Activated naive CD4-positive, alpha-beta T cell treated with anti-CD3 and anti-CD28 coated beads, Interleukin-2, amount 50 U/mL, for 72 hours (primary cell): Measurements from ENCODE around the gene ANKS6. TPM values are rescaled to one million over a fixed set of nuclear protein-coding genes. Genes with fewer than 3 reads are reported as not detected.

Source experiments
- ATAC-seq, 2 donors: fragments of 150-1000 bp; cut with Tn5 transposase; 2 replicates each; pipeline ENCODE4 v1.10.0; 2021; ENCODE audit warnings: mild to moderate bottlenecking in 2 of 2, moderate library complexity in 2 of 2
- DNase-seq, 2 donors: peaks; one replicate each; pipeline ENCODE4 v3.0.0; 2021 to 2022; ENCODE audit warnings: low spot score in 2 of 2
- H3K27ac Mint-ChIP-seq, 2 donors: one replicate each; pipeline ENCODE4 v1.8.0; 2022; ENCODE audit warnings: mild to moderate bottlenecking in 2 of 2, mixed read lengths in 2 of 2
- H3K36me3 Mint-ChIP-seq, 2 donors: one replicate each; pipeline ENCODE4 v1.8.0; 2022; ENCODE audit warnings: mixed read lengths in 2 of 2
- H3K9me3 Mint-ChIP-seq, 2 donors: one replicate each; pipeline ENCODE4 v1.8.0; 2022; ENCODE audit warnings: mixed read lengths in 2 of 2
- total RNA-seq, 2 donors: library from RNA; stranded (reverse); gene quantifications; one replicate each; pipeline ENCODE4 v1.2.3, GENCODE V29; 2022

The ANKS6 gene
- 10 to 100 TPM in 1 of 2 donors, 1 to 10 TPM in 1; 9.8 to 18.6 TPM for total RNA-seq

GRCh38 chr9:98796364-98797101 lies at the start of gene ANKS6:
ANKS6 (minus strand) TSS chr9:98796555; CDS start chr9:98796491, 64 bp downstream.
- peak within 1 kb of the TSS in 1 of 2 donors; percentile 83 for H3K27ac Mint-ChIP-seq
- peaks cover 0 to 8% of the 10 kb centered on the region in 2 donors for H3K9me3 Mint-ChIP-seq
- ATAC-seq (peak; percentile 91 to 93), DNase-seq (peak; percentile 84 to 97)
- peaks cover 0 to 17% of the 10 kb centered on the region in 2 donors for H3K36me3 Mint-ChIP-seq

GRCh38 chr9:98846081-98846480 lies 49.7 kb upstream of the ANKS6 start:
- no peaks in the 10 kb centered on the region for H3K36me3 Mint-ChIP-seq
- no peaks in the 10 kb centered on the region for H3K9me3 Mint-ChIP-seq
- no peak overlapping the region for H3K27ac Mint-ChIP-seq
- ATAC-seq (no peak), DNase-seq (no peak)

DNA sequence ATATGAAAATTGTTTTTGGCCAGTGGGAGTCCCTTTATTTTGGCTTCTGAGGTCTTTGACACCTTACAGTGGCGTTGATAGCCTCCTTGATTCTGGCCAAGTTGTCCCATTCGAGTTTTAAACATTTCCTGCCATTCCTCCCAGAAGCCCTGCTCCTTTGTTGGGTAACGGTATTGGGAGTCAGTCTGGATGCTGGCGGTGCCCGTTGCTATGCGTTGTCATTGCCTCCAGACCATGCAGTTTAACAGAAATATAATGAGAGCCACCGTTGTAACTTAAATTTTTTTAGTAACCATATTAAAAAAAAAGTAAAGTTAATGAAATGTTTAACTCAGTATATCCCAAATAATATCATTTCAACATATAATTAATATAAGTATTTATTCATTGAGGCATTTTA lies 46.2 kb upstream of the ANKS6 start:
- ATAC-seq (no peak), DNase-seq (no peak)
- no peak overlapping the region for H3K27ac Mint-ChIP-seq
- no peaks in the 10 kb centered on the region for H3K36me3 Mint-ChIP-seq
- H3K9me3 Mint-ChIP-seq = no peaks in the 10 kb centered on the region

GRCh38 chr9:98839724-98840123 lies 43.4 kb upstream of the ANKS6 start:
- Mint-ChIP-seq H3K9me3 (no peaks in the 10 kb centered on the region), H3K27ac (no peak overlapping the region), H3K36me3 (no peaks in the 10 kb centered on the region)
- no peak for ATAC-seq
- no peak for DNase-seq

GRCh38 chr9:98838868-98839565 lies 42.7 kb upstream of the ANKS6 start:
- DNase-seq (no peak), ATAC-seq (no peak)
- Mint-ChIP-seq H3K36me3 (no peaks in the 10 kb centered on the region), H3K27ac (no peak overlapping the region), H3K9me3 (no peaks in the 10 kb centered on the region)

GRCh38 chr9:98838155-98838867 lies 42.0 kb upstream of the ANKS6 start:
- ATAC-seq (no peak), DNase-seq (no peak)
- peak overlapping the region in 1 of 2 donors; percentile 53 for H3K27ac Mint-ChIP-seq
- no peaks in the 10 kb centered on the region for H3K36me3 Mint-ChIP-seq
- no peaks in the 10 kb centered on the region for H3K9me3 Mint-ChIP-seq

- no peak for ATAC-seq
- Mint-ChIP-seq H3K9me3 (no peaks in the 10 kb centered on the region), H3K36me3 (no peaks in the 10 kb centered on the region), H3K27ac (no peak overlapping the region)
- DNase-seq = no peak
Measured at GRCh38 chr9:98837516-98837915, 41.2 kb upstream of the ANKS6 start.

- no peaks in the 10 kb centered on the region for H3K9me3 Mint-ChIP-seq
Measured at GRCh38 chr9:98836206-98836605, 39.9 kb upstream of the ANKS6 start.

GRCh38 chr9:98834386-98834785 lies 38.0 kb upstream of the ANKS6 start:
- no peak for DNase-seq
- Mint-ChIP-seq H3K36me3 (no peaks in the 10 kb centered on the region), H3K9me3 (no peaks in the 10 kb centered on the region), H3K27ac (no peak overlapping the region)
- ATAC-seq = no peak

More at GRCh38 chr9:98836206-98836605, 39.9 kb upstream of the ANKS6 start:
- H3K36me3 Mint-ChIP-seq = no peaks in the 10 kb centered on the region
- ATAC-seq (no peak), DNase-seq (no peak)
- no peak overlapping the region for H3K27ac Mint-ChIP-seq

GRCh38 chr9:98833090-98833956 lies 37.0 kb upstream of the ANKS6 start:
- Mint-ChIP-seq H3K9me3 (no peaks in the 10 kb centered on the region), H3K36me3 (no peaks in the 10 kb centered on the region), H3K27ac (peak overlapping the region in 1 of 2 donors; percentile 53)
- no peak for ATAC-seq
- DNase-seq = no peak

DNA sequence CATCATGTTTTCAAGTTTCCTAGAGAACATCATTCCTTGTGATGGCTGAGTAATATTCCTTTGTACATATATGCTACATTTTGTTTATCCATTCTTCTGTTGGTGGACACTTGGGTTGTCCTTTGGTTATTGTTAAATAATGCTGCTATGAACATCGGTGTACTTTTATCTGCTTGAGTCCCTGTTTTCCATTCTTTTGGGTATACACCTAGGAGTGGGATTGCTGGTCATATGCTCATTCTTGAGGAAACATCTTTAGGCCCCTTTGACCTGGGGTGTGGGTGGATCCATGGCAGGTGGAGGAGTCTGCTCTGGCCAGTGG lies 36.4 kb upstream of the ANKS6 start:
- no peak for ATAC-seq
- no peak for DNase-seq
- Mint-ChIP-seq H3K27ac (peak overlapping the region in 1 of 2 donors; percentile 53), H3K9me3 (no peaks in the 10 kb centered on the region), H3K36me3 (no peaks in the 10 kb centered on the region)

DNA sequence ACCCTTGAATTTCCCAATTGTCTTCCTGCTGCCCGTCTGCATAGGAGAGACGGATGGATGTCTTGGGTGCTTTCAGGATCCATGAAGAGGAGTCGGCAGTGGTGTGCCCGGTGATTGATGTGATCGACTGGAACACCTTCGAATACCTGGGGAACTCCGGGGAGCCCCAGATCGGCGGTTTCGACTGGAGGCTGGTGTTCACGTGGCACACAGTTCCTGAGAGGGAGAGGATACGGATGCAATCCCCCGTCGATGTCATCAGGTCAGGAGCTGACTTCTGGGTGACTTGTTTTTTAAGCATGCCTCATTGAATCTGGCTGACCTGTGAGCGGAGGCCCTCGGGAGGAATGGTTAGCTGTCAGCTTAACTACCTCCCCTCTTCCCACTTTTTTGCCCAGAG lies 35.3 kb upstream of the ANKS6 start:
- H3K27ac Mint-ChIP-seq = no peak overlapping the region
- no peak for ATAC-seq

DNA sequence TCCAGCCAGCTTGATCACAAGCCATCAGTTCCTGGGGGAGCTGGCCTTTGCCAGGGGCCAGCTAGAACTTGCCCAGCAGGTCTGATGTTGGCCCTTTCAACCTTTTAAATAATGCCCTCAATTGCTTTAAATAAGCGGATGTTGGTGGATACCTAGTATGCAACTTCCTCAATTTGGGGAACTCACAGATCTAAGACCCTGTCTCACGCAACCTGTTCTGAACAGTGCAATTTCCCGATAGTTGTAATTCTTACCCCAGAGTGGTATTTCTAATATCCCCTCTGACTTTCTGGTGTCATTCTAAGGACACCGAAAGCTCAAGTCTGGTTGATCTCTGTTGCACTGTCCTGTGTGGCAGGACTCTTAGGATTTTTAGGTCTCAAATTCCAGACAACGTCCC lies 34.2 kb upstream of the ANKS6 start:
- H3K36me3 Mint-ChIP-seq = no peaks in the 10 kb centered on the region
- no peaks in the 10 kb centered on the region for H3K9me3 Mint-ChIP-seq
- ATAC-seq = no peak
- no peak overlapping the region for H3K27ac Mint-ChIP-seq
- no peak for DNase-seq

More for the DNA sequence above, 35.3 kb upstream of the ANKS6 start:
- Mint-ChIP-seq H3K36me3 (no peaks in the 10 kb centered on the region), H3K9me3 (no peaks in the 10 kb centered on the region)
- DNase-seq = no peak

- DNase-seq (no peak), ATAC-seq (no peak)
- H3K9me3 Mint-ChIP-seq = no peaks in the 10 kb centered on the region
- H3K27ac Mint-ChIP-seq = no peak overlapping the region
- H3K36me3 Mint-ChIP-seq = no peaks in the 10 kb centered on the region
Measured at GRCh38 chr9:98829766-98830165, 33.4 kb upstream of the ANKS6 start.

- no peaks in the 10 kb centered on the region for H3K36me3 Mint-ChIP-seq
- H3K27ac Mint-ChIP-seq = no peak overlapping the region
- DNase-seq = no peak
- no peak for ATAC-seq
- H3K9me3 Mint-ChIP-seq = no peaks in the 10 kb centered on the region
Measured at GRCh38 chr9:98826716-98827115, 30.4 kb upstream of the ANKS6 start.

DNA sequence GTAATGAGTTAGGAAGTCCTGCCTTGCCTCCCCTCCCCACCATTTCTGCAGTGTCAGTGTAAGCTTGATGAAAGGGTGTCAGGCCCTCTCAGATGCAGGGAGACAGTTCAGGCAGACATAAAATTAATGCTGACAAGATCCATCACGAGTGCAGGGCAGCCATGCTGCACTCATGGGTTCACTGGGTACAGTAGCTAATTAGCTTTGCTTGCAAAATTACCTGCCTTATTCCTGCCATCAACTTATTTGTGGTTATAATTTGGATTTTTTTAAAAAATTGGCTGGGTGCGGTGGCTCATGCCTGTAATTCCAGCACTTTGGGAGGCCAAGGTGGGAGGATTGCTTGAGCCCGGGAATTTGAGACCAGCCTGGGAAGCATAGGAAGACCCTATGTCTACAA lies 29.1 kb upstream of the ANKS6 start:
- DNase-seq = no peak
- Mint-ChIP-seq H3K9me3 (no peaks in the 10 kb centered on the region), H3K27ac (no peak overlapping the region), H3K36me3 (no peaks in the 10 kb centered on the region)
- no peak for ATAC-seq
